ENCODE data around the gene ACCS.

The ACCS gene

DNA sequence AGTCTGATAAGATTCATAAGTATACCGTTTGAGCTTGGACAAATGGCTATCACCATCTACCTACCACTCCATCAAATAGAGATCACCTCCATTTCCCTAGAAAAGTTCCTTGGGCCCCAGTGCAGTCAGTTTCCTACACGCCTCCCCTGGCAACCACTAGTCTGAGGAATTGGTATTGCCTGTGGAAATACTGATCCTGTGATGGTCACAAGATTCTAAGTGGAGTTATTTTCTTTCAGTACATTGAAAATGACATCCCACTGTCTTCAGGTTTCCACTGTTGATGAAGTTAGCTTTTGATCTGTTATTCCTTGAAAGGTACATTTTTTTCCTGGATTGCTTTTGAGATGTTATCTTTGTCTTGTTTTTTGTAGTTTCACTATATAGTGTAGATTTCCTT is 22.9 kb upstream of the ACCS start:
- DNase-seq: no peak

DNA sequence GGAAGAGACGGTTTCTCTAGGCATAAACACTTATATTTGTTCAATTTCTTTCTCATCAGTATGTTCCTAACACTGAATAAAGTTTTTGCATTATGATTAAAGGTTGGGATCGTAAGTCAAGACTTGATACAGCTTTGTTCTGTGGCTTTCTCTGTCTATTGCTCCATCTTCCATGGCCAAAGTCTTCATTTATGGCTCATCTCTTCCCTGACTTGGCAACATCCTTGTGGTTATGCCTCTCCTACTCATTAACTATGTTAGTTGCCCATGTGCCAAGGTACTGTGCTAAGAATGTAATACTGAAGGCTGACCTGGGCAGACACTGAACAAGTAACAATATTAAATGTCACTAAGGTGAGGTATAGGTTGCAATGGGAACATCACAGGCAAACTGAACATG is 19.9 kb upstream of the ACCS start:
- no peak for DNase-seq

DNA sequence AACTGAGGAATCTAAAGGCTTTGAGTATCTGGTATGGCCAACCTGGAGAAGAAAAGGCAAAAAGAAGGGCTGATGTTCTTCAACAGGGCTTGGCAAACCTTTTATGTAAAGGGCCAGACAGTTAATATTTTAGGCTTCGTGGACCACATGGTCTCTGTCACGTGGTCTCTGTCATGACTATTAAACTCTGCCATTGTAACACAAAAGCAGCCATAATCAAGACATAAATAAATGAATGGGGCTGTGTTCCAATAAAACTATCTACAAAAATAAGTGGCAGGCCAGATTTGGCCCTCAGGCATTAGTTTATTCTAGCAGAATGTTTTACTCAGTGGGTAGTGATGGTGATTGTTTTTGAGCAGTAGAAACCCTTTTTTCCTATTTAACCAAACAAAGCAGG is 18.8 kb upstream of the ACCS start:
- DNase-seq: no peak

DNA sequence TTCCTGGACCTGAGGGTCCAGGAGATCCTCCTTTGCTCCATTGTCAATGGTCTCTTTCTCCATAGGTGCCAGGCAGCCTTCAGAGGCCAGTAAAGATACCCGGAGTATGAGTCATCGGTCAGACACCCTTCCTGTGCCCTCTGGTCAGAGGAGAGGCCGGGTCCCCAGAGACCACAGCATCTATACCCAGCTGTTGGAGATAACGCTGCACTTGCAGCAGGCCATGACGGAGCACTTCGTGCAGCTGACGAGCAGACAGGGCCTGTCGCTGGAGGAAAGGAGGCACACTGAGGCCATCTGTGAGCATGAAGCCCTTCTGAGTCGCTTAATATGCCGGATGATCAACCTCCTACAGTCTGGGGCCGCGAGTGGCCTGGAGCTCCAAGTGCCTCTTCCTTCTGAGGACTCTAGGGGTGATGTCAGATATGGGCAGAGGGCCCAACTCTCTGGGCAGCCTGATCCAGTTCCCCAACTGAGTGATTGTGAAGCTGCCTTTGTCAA is 18.1 kb upstream of the ACCS start, which contains the start of gene ACCSL:
ACCSL (plus strand) TSS at position 51 of the 501 bp plus-strand sequence; CDS start at position 107, 56 bp downstream.
- no peak for DNase-seq

DNA sequence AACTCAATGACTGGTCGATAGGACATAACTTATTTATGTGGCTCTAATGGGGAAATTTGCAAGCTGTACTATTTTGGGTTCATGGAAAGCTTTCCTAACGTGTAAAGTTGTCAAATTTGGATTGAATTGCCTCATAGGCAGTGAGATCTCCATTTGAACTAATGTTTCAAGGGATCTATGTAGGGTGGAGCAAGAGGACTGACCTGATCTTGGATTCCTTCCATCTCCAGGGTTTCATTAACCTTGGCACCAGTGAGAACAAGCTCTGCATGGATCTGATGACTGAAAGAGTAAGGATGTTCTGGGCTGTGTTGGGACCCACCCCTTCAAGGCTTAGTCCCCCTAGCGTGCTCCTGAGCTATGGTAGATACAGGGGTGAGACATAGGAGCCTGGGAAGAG is 16.2 kb upstream of the ACCS start:
- DNase-seq: no peak

DNA sequence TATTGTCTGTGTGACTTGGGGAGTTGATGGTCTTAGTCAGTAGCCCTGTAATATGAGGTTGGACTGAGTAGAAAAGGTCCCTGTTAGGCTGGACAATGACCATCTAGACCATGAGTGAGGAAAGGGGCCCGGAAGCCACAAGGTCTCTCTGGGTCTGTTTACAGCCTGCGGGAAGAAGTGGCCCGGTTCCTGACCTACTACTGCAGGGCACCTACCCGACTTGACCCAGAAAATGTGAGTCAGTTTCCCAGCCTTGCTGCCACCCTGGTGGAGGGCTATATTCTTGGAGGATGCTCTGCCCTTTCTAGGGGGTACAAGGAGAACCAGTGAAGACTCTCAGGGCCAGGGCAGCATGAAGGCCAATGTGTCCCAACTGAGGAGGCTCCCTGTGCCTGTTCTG is 14.9 kb upstream of the ACCS start:
- DNase-seq: no peak

DNA sequence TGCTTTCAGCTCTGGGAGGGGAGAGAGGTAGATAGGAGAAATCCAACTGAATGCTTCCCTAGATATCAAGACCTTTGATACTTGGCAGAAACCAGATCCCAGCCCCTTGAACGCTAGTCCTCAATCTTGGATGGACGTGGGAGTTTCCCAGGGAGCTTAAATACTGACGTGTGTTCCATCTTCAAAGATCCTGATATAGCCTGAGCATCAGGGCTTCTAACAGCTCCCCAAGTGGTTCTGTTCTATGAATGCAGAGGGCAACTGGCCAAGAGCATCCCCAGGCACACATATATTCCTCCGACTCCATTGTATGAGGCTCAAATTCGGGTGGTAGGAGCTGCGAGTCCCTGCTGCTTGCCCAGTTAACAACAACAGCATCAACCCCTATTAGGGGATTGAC is 8.7 kb upstream of the ACCS start:
- no peak for DNase-seq

DNA sequence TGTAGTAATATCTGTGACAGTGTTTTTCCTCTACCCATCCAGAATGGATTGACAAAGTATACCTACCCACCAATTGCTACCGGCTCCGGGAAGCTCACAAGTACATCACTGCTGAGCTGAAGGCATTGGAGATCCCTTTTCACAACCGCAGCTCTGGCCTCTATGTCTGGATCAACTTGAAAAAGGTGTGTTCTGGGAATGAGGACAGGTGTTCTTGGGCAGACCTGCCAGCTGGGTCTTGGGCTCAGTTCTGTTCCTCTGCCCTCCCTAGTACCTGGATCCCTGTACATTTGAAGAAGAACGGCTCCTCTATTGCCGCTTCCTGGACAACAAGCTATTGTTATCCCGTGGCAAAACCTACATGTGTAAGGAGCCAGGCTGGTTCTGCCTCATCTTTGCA is 7.8 kb upstream of the ACCS start:
- DNase-seq: no peak

DNA sequence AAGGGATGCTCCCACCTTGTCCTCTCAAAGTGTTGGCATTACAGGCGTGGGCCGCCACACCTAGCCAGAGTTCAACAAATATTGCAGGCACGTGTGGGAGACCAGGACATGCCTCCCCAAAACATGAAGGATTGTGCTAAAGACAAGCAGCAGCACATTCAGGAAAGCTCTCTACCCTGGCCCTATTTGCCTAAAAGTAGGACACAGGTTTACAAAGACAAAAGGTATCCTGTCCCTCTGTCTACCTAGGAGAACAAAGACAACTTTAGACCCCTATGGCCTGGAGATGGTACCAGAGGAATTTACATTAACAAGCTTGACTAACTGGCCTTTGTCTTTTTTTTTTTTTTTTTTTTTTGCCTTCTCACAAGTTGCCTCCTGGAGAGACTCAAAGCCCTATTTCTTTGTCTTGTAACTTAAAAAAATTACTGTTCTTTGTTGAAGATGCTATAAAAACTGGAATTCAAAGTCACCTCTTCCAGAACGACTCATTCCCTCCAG is 859 bp upstream of the ACCS start:
- no peak for DNase-seq

DNA sequence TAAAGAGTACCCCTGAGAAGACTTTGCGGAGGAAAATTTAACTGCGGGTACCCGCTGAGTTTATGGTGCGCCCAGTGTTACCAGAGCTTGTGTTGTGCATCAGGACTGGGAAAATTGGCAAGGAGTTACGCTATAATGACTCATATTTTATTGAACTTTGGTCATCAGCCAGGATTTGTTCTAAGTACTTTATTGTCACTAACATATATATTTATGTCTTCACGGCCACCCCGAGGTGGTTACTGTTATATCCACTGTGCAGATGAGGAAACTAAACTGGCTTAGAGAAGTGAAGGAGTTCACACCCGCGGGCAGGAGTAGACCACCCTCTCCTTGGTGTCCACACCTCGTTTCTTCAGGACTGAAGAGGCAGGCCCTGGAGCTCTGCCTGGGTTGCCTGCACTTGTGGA is 667 bp downstream of the ACCS start:
- DNase-seq: peak; percentile 32 to 45

DNA sequence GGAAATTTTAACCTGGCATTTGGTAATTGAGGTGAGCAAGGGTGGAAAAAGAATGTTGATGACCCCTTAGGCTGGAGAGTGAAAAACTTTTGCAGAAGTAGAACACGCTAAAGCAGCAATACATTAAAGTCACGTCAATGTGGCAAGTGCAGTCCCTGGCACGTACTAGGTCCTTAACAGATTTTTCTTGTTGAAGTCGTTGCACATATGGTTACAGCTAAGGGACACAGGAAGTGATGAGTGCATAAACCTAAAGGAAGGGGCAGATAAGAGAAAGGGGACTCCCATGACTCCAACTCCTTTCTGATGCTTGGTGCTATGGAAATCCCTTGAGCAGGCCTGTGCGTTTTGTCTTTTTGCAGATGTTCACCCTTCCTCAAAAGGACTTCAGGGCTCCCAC is 1.2 kb downstream of the ACCS start:
- peak; percentile 14 to 44 for DNase-seq

DNA sequence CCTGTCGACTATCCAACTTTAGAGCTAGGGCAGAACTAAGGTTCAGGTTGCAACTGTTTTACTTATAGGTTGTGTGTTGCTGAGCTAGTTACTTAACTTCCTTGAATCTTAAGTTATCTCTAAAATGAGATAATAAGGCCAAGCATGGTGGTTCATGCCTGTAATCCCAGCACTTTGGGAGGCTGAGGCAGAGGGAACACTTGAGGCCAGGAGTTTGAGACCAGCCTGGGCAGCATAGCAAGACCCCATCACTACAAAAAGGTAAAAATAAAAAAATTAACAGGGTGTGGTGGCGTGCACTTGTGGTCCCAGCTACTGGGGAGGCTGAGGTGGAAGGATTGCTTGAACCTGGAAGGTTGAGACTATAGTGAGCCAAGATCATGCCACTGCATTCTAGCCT is 2.1 kb downstream of the ACCS start:
- DNase-seq: no peak

DNA sequence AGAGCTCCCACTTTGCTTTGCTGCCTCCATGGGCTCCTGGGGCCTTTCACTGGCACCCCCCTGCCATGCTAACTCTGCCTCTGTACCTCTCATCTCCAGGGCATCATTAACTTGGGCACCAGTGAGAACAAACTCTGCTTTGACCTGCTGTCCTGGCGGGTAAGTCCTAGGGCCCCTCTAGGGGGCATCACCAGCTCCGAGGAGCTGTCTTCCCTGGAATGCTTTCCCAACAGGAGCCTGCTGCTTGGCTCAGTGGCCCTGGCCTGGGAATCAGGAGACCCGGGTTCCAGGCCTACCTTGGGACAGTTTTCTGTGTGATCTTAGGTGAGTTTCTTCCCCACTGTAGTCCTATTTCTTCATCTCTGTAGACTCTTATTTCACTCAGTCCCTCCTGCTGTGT is 5.1 kb downstream of the ACCS start:
- DNase-seq: no peak

DNA sequence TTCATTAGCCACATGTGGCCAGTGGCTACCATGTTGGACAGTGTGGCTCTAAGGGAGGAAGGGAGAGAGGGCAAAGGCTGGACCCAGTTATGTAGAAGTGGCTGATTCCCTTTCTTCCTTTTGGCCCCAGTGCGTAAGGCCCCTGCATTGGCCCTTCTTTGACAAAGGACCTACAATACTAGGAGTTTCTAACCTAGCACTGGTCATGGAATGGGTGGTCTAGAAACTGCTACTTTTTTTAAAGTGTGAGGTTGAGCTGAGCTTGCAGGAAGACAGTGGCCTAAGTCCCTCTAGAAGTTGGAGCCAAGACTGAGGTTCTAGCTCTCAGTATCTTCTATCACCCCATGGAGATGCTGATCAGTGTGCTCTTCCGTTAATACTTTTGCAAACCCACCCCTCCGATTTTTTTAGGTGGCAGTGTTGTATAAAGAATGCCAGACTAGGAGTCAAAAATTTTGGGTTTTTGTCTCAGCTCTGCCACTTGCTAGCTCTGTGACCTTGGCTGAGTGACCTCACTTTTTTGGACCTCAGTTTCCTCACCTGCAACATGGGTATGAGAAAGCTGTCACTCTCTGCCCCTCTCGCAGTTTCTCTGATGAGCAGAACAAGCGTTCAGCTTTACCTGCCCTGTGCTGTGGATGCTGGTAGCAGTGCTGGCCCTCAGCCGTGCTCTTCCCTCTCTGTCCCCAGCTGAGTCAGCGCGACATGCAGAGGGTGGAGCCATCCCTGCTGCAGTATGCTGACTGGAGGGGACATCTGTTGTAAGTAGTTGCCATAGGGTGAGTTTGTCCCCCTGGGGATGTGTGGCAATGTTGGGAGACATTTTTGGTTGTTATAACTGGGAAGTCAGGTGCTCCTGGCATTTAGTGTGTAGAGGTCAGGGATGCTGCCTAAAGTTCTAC is 6.9 kb downstream of the ACCS start:
- no peak for DNase-seq

DNA sequence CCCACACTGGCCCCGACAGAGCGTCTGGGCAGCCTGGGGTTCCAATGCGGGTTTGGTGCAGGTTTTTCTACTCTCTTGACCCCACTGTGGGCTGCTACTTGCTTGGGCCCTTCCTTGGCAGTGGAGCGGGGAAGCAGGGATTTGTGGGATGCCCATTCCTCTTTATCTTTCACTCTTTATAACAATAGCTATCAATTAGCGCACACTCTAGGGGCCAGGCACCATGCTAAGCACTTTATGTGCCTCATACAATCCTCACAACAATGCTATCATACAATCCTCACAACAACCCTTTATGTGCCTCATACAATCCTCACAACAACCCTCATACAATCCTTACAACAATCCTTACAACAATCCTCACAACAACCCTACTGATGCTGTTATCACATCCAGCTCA is 12.7 kb downstream of the ACCS start:
- DNase-seq: no peak

DNA sequence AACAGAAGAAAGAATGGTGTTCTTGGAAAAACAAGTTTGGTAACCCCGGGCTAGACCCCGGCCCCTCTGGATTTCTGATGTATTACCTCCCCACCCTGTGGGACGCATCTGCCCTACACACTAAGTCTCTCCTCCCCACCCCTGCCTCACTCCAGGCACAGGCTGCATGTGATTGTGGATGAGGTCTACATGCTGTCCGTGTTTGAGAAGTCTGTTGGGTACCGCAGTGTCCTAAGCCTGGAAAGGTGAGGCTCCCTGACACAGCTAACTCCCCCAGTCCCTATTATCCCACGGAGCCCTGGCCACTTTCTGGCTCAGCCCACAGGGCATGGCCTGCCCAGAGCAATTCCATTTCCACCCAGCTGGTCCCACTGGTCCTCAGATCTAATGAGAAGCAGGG is 13.3 kb downstream of the ACCS start:
- DNase-seq: no peak

DNA sequence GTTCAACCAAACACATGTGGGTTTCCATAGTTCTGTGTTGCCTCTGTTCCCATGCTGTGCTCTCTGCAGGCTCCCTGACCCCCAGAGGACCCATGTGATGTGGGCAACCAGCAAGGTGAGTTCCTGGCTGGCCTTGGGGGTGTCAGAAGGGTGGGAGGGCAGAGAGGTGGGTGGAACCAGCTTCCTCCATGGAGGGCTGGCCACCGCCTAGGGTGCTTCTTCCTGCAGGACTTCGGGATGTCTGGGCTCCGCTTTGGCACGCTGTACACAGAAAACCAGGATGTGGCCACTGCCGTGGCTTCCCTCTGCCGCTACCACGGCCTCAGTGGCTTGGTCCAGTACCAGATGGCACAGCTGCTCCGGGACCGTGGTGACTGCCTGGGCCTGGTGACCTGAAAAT is 14.9 kb downstream of the ACCS start:
- DNase-seq: no peak

DNA sequence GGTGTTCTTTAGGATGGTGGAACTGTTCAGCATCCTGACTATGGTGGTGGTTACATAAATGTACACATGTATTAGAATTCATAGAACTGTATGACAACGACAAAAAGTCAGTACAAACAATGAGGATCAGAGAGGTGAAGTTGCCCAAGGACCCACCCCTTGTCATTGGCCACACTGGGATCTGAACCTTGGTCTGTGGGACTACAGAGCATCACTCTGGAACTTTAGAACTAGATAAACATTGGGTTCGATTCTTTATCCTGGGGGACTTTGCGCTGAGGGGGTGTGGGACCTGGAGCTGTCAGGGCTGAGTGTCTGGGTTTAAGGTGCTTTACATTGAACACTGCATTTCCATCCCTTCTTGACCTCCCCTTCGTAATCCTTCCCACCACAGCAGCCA is 16.6 kb downstream of the ACCS start:
- DNase-seq: no peak

DNA sequence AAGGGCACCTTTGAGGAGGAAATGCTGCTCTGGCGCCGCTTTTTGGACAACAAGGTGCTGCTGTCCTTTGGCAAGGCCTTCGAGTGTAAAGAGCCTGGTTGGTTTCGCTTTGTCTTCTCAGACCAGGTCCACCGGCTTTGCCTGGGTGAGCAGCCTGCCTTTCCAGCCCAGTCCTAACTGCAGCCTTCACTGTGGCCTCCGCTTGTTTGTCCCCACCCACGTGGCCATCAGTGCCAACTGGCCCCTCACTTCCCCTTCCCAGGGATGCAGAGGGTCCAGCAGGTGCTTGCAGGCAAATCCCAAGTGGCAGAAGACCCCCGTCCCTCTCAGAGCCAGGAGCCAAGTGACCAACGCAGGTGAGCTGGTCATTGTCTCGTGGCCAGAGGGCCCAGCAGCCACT is 17.4 kb downstream of the ACCS start:
- no peak for DNase-seq

DNA sequence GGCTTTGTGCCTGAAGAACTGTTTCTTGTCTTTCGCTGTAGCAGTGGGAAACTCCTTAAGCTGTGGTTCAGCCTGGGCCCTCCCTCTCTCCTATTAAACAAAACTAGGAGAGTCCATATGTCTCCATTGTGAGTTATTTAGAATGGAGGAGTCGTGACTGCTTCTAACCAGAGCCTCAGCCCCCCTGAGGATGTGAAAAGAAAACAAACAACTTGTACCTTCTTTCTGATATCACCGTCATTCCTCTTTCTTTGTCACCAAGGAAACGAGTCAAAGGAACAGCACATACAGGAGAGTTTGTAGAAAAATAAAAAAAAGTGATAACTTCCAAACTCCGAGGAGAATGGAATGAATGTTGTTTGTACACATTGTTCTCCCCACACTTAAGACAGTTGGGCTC is 17.8 kb downstream of the ACCS start:
- no peak for DNase-seq

DNA sequence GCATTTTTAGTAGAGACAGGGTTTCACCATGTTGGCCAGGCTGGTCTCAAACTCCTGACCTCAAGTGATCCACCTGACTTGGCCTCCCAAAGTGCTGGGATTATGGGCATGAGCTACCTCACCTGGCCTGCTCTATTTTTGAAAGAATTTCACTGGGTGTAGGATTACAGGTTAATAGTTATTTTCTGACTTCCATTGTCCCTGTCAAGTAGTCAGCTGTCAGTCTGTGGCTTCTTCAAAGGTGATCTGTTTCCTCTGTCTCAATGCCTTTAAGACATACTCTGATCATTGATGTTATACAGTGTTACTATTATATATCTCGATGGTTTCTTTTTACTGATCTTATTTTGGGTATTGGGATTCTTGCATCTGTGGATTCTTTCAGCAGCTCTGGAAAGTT is 19.3 kb downstream of the ACCS start:
- DNase-seq: no peak

DNA sequence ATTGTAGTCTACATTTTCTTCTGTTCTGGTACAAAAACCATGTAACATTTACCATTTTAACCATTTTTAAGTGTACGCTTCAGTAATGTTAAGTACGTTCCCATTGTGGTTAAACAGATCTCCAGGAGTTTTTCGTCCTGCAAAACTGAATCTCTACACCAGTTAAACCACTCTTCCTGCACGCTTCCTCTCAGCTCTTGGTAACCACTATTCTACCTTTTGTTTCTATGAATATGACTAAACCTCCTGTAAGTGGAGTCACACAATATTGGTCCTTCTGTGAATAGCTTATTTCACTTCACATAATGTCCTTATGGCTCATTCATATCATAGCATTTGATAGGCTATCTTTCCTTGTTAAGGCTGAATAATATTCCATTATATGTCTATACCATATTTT is 22.3 kb downstream of the ACCS start:
- no peak for DNase-seq

DNA sequence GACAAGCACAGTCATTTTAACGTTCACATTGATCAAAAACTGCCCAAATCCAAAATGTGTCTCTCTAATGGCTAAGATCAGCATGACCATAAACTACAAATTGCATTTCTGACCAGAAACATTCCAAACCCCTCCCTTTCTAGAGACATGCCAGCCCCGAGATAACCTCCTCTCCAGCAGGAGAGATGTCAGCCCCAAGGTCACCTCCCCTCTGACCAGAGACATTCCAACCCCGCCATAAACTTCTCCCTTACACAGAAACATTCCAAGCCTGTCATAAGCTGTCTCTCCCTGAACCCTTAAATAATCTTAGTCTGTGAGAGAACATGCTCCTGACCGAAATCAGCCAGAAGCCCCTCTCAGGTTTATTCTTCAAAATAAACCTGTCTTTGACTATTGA is 22.8 kb downstream of the ACCS start:
- DNase-seq: no peak

DNA sequence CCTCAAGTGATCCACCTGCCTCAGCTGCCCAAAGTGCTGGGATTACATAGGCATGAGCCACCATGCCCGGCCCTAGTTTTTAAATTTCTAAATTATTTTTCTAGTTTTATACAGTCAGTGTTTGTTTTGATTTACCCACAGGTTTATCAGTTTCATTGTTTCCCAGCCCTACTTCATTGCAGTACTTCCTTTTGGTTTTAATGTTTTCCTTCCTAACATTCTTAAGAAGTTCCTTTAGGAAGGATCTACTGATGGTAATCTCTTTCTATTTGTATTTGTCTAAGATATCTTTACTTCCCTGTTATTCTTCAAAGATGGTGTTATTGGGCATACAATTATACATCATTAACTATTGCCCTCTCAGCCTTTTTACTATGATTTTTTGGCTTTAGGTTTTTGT is 24.5 kb downstream of the ACCS start:
- DNase-seq: no peak

All from inflammatory macrophage treated with lipopolysaccharide for 1 hour (primary cell).